Smooth muscle cell (in vitro differentiated cells): ENCODE results near the gene DBI. TPM values are rescaled to one million over a fixed set of nuclear protein-coding genes. Genes with fewer than 3 reads are reported as not detected.
A peak's percentile ranks its signal among the peaks of the same experiment; 100 is the strongest.

ENCODE experiments used
- DNase-seq: peaks from one replicate; lab custom pipeline; 2025; ENCODE audit not compliant: unreplicated experiment; lab: John Stamatoyannopoulos, UW
- H2AFZ ChIP-seq: fragments of 200-600 bp; sonication (generic); 2 replicates; pipeline ENCODE4 v1.6.0; 2016; ENCODE audit warnings: antibody characterized with exemption, low read depth, mild to moderate bottlenecking
- H3F3A ChIP-seq: fragments of 200-600 bp; sonication (generic); 2 replicates; pipeline ENCODE4 v1.6.0; 2017; ENCODE audit warnings: antibody characterized with exemption, low read depth
- H3K27ac ChIP-seq: fragments of 200-600 bp; sonication (generic); 2 replicates; pipeline ENCODE4 v1.5.1; 2016; ENCODE audit warnings: low read depth, mild to moderate bottlenecking
- H3K27me3 ChIP-seq: fragments of 200-600 bp; sonication (generic); 2 replicates; pipeline ENCODE4 v1.6.1; 2016; ENCODE audit warnings: low read depth, mild to moderate bottlenecking
- H3K36me3 ChIP-seq: fragments of 200-600 bp; sonication (generic); 2 replicates; pipeline ENCODE4 v1.5.1; 2016; ENCODE audit warnings: low read depth
- H3K4me1 ChIP-seq: fragments of 200-600 bp; sonication (generic); 2 replicates; pipeline ENCODE4 v1.5.1; 2016; ENCODE audit warnings: low read depth
- H3K4me2 ChIP-seq: fragments of 200-600 bp; sonication (generic); 2 replicates; pipeline ENCODE4 v1.6.0; 2016; ENCODE audit warnings: mild to moderate bottlenecking
- H3K4me3 ChIP-seq: fragments of 200-600 bp; sonication (generic); 2 replicates; pipeline ENCODE4 v1.5.1; 2016; ENCODE audit warnings: mild to moderate bottlenecking
- H3K79me2 ChIP-seq: fragments of 200-600 bp; sonication (generic); 2 replicates; pipeline ENCODE4 v1.6.0; 2016; ENCODE audit warnings: low read depth, mild to moderate bottlenecking
- H3K9ac ChIP-seq: fragments of 200-600 bp; sonication (generic); 2 replicates; pipeline ENCODE4 v1.6.0; 2016; ENCODE audit warnings: low read depth
- H3K9me3 ChIP-seq: fragments of 200-600 bp; sonication (generic); replicated peaks from 2 replicates; pipeline ENCODE4 v1.5.1; 2016; ENCODE audit warnings: low read depth
- H4K20me1 ChIP-seq: fragments of 200-600 bp; sonication (generic); 2 replicates; pipeline ENCODE4 v1.6.0; 2016; ENCODE audit warnings: low read depth
- CTCF ChIP-seq: fragments of 200-600 bp; sonication (generic); IDR thresholded peaks from 2 replicates; pipeline ENCODE4 v1.5.1; 2017; ENCODE audit warnings: borderline replicate concordance, mild to moderate bottlenecking, antibody characterized with exemption; ENCODE audit not compliant: insufficient read depth, poor library complexity, severe bottlenecking
- WGBS: methylation state at CpG from one replicate; pipeline ENCODE4 v1.1.7; 2016; ENCODE audit warnings: low lambda C conversion rate; 5-methylcytosine and 5-hydroxymethylcytosine counted together
- polyA plus RNA-seq: library from polyadenylated mRNA; unstranded; fragments of >200 nt; fragmentation: Nextera tagmentation; extraction: Ambion mirVana; gene quantifications from 2 replicates; pipeline ENCODE4 v1.2.1, GENCODE V29; 2016
- total RNA-seq: library from RNA; depleted of rRNA; stranded (reverse); fragments of >200 nt; gene quantifications from 2 replicates; pipeline ENCODE4 v1.2.3, GENCODE V29; 2014

Gene DBI
- total and polyA plus RNA-seq, 2 experiments from 2014 or later: 126 to 408 TPM

GRCh38 chr2:119387381-119388129 is 20.8 kb downstream of the DBI start:
- DNase-seq: no peak
- H3K36me3 ChIP-seq: no peaks in the 10 kb centered on the region
- no peaks in the 10 kb centered on the region for H4K20me1 ChIP-seq
- H3K27ac ChIP-seq: no peak overlapping the region
- peak overlapping the region; percentile 41 for H3K4me2 ChIP-seq
- no peak for TF ChIP-seq CTCF
- H3K79me2 ChIP-seq: no peaks in the 10 kb centered on the region
- peaks cover 7% of the 10 kb centered on the region for H3F3A ChIP-seq
- no peaks in the 10 kb centered on the region for H3K27me3 ChIP-seq
- H3K9me3 ChIP-seq: no peaks in the 10 kb centered on the region
- H2AFZ ChIP-seq: peak overlapping the region; percentile 70
- H3K4me1 ChIP-seq: no peaks in the 10 kb centered on the region
- H3K4me3 ChIP-seq: no peak overlapping the region
- WGBS: 60% methylated on average over 9 of the region's 9 CpGs
- H3K9ac ChIP-seq: no peak overlapping the region

GRCh38 chr2:119389615-119390306 is 23.0 kb downstream of the DBI start:
- DNase-seq: no peak
- H3K4me2 ChIP-seq: no peak overlapping the region

GRCh38 chr2:119393971-119394748 is 27.4 kb downstream of the DBI start:
- Histone ChIP-seq H4K20me1 (no peaks in the 10 kb centered on the region), H3K4me3 (no peak overlapping the region), H3K27me3 (no peaks in the 10 kb centered on the region), H3K4me2 (no peak overlapping the region), H3K27ac (no peak overlapping the region), H3K9me3 (no peaks in the 10 kb centered on the region), H3K36me3 (no peaks in the 10 kb centered on the region), H3F3A (no peaks in the 10 kb centered on the region), H3K79me2 (no peaks in the 10 kb centered on the region), H2AFZ (no peak overlapping the region), H3K9ac (no peak overlapping the region), H3K4me1 (no peaks in the 10 kb centered on the region)
- 93% methylated on average over 3 of the region's 3 CpGs for WGBS
- no peak for DNase-seq
- no peak for TF ChIP-seq CTCF

More at GRCh38 chr2:119389615-119390306, 23.0 kb downstream of the DBI start:
- Histone ChIP-seq H3K27ac (no peak overlapping the region), H3K4me3 (no peak overlapping the region), H2AFZ (no peak overlapping the region), H3K9me3 (no peaks in the 10 kb centered on the region), H4K20me1 (no peaks in the 10 kb centered on the region), H3K79me2 (no peaks in the 10 kb centered on the region), H3K4me1 (no peaks in the 10 kb centered on the region), H3K36me3 (no peaks in the 10 kb centered on the region), H3K9ac (no peak overlapping the region), H3F3A (peaks cover 7% of the 10 kb centered on the region), H3K27me3 (no peaks in the 10 kb centered on the region)
- WGBS: 32% methylated on average over 5 of the region's 5 CpGs
- TF ChIP-seq CTCF: no peak
